Fibroblast of mammary gland (primary cell): Measurements from ENCODE around the gene ELF1.

Experiments
- DNase-seq: peaks from one replicate; pipeline ENCODE4 v3.0.0-alpha.2; 2010; ENCODE audit warnings: low read depth
- H3K4me3 ChIP-seq: 2 replicates; pipeline ENCODE4 v1.5.1; 2011; ENCODE audit warnings: low read depth, mild to moderate bottlenecking, low read length, moderate library complexity; ENCODE audit not compliant: control insufficient read depth
- TF ChIP-seq, protein P1 (sequence below): conservative IDR thresholded peaks from 2 replicates; pipeline ENCODE4 v1.5.1; 2011; ENCODE audit warnings: low read depth, low read length, inconsistent platforms; ENCODE audit not compliant: control insufficient read depth, insufficient read depth

Gene ELF1

DNA sequence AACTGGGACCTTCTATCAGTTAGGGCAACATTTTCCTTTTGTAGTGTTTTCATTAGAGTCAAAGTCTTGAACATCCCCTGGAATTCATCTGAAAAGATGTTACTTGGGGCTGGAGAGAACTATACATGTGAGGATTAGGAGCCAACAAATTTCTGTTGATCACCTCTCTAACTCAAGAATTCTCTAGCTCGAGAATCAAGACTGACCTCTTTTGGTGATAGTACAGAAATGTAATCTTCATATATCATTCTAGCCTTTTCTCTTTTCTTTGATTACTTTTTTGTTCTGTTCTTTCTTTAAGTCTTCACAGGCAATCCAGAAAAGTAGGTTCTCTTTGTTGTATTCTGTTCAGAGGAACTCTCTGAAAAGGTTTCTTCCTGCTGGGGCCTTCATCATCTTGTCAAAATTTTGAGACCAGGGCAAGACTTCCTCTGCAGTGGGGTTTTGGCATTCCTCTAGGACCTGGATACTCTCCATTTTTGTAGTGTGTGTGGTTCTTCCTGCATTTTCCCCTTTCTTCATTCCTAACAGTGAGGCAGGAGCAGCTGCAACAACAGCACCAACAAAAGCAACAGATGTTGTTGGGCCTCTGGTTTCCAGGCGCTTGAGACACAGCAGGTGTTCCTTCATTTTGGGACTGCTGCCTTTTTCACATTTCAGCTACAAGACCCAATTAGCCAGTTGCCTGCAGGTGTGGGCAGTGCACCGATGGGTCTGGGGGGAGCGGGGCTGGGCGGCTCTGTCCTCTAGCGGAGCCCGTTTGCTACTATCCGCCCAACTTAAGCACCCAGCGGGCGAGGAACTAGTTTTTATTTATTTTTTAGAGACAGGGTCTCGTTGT is 26.2 kb downstream of the ELF1 start:
- TF ChIP-seq, protein P1, sequence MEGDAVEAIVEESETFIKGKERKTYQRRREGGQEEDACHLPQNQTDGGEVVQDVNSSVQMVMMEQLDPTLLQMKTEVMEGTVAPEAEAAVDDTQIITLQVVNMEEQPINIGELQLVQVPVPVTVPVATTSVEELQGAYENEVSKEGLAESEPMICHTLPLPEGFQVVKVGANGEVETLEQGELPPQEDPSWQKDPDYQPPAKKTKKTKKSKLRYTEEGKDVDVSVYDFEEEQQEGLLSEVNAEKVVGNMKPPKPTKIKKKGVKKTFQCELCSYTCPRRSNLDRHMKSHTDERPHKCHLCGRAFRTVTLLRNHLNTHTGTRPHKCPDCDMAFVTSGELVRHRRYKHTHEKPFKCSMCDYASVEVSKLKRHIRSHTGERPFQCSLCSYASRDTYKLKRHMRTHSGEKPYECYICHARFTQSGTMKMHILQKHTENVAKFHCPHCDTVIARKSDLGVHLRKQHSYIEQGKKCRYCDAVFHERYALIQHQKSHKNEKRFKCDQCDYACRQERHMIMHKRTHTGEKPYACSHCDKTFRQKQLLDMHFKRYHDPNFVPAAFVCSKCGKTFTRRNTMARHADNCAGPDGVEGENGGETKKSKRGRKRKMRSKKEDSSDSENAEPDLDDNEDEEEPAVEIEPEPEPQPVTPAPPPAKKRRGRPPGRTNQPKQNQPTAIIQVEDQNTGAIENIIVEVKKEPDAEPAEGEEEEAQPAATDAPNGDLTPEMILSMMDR: no peak
- no peak overlapping the region for H3K4me3 ChIP-seq
- DNase-seq: no peak

DNA sequence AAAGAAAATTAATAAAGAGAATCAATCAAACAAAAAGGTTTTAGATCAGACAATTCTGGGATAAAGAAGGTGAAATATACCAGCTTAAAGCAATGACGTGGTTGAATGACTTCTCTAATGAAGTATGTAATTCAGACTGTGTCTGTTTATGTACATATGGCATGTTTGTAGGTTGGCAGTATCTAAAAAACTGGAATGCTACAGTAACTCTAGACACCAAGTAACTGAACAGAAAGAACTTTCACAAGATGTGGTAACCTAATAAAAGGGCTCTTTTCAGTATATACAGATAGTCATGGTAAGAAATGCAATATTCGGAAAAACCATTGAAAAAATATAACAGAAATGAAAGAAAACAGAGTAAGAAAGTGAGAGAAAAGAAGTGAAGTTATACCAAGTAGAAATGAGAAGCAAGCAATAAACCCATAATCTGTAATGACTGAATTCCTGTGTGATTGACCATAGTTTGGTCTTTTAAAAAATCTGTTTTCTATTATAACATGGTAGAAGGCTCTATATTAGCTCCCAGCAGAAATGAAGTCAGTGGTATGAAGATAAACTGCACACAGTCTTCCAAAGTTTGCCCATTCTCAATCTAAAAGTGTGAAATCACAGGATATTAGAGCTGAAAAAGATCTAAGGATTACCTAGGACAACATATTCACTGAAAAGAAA is 31.4 kb downstream of the ELF1 start:
- no peak for DNase-seq
- H3K4me3 ChIP-seq: no peak overlapping the region
- TF ChIP-seq, protein P1: no peak

DNA sequence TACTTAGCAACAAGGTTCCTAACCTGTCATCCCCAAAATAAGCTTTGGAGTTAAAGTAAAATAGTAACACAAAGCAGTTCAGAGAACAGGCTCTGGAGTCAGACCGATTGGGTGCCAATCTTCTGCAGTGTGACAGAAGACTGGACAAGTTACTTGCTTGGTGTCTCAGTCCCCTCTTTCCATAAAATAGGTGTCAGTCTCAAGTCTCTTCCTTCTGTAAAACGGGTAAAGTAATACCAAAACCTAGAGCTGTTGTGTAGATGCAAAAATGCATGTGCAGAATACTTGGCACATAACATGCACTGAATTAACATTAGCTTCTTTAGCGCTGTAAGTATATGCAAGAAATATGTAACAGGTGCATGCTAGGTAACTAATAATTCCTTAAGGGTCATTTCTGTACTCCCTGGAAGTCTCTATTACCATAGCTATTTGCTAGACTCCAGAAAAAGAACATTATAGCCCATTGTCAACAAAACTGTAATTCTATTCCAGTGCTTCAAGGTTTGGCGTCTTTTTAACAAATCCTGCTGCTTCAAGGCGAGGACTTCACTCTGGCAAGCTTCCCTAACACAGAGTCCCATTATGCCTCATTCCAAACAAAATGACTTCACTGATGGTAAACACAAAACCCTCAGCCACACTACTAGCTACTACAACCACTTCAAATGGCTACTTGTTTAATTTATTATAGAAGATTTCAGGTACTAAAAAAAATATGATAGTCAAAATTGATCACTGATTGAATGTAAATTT is 32.8 kb downstream of the ELF1 start:
- TF ChIP-seq, protein P1: no peak
- DNase-seq: peak; percentile 48
- H3K4me3 ChIP-seq: no peak overlapping the region

DNA sequence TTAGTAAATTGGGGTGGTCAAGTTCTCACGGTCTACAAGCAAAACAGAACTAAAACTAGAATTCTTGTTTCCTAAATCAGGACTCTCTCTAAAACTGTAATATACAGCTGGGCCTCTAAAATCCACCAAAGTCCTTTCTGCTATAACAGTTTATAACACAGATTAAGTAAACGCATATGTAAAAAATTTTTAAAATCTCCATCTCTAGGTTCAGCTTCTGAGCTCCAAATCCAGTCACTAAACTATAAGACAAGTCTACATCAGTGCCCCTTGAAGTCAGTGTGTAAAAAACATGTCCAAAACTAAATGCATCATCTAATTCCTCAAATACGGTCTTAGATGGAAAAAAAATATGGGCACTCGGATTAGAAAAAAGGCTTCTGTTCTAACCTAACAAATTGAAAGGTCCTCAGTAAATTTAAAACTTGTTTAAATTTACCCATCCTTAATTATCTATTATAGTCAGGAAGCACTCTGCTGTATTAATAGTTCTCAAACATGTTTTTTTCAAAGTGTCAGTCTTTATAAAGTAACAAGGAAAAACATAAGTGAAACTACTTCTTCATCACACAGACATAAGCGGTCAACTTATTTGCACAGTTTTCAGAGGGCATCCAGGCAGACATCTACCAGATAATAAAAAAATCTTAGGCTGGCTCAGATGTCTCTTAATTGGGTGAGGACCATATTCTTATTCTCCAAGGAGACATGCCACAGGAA is 33.6 kb downstream of the ELF1 start:
- H3K4me3 ChIP-seq: no peak overlapping the region
- TF ChIP-seq, protein P1: no peak

DNA sequence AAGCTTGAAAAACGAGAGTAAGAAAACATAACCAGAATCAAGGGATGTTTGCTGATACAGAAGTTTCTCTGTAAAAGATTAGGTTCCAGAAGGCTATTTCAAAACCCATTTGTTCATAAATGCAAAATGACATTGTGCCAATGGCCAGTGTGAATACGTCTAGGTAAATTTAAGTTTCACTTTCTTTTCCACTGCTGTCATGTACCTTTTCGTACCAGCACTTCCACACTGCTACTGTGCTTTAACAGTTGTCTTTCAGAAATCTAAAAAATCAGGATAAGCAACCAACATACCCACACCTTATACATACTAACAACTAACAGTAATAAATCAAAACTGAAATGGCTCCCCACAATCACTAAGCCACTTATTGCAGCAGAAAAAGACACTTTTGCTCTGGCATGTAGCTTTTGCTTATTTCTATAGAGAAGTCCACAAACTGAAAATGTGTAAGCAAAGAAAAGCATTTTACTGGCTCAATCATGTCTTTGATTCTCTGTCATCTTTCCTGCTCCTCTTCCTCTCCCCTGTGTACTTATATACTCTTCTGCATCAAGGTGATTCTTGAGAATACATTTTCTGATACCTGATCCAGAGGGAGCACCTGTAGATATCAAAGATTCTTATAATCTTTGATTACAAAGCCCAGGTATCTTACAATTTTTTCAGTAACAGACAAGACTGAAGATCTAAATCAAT is 34.3 kb downstream of the ELF1 start:
- TF ChIP-seq, protein P1: no peak
- peak overlapping the region; percentile 11 for H3K4me3 ChIP-seq
- DNase-seq: peak; percentile 18

More for the DNA sequence above, 33.6 kb downstream of the ELF1 start:
- DNase-seq: no peak
